HFFc6 (cell line): ENCODE measurements around the gene KCNQ1. TPM values are rescaled to one million over a fixed set of nuclear protein-coding genes. Genes with fewer than 3 reads are reported as not detected.

Experiments used
- DNase-seq: peaks from one replicate; pipeline ENCODE4 v3.0.0-alpha.2; 2018
- H3K27ac Mint-ChIP-seq: 2 replicates; pipeline ENCODE4 v1.8.0; 2020; ENCODE audit warnings: mild to moderate bottlenecking, mixed read lengths
- H3K27me3 Mint-ChIP-seq: 2 replicates; pipeline ENCODE4 v1.8.0; 2021; ENCODE audit warnings: mild to moderate bottlenecking, moderate library complexity, mixed read lengths; ENCODE audit not compliant: insufficient read depth
- H3K36me3 Mint-ChIP-seq: 2 replicates; pipeline ENCODE4 v1.8.0; 2021; ENCODE audit warnings: low read depth, mixed read lengths
- H3K4me1 Mint-ChIP-seq: 2 replicates; pipeline ENCODE4 v1.8.0; 2020; ENCODE audit warnings: low read depth, mixed read lengths
- H3K4me3 Mint-ChIP-seq: 2 replicates; pipeline ENCODE4 v1.8.0; 2020; ENCODE audit warnings: mild to moderate bottlenecking, moderate library complexity, mixed read lengths
- H3K9me3 Mint-ChIP-seq: 2 replicates; pipeline ENCODE4 v1.8.0; 2020; ENCODE audit warnings: mild to moderate bottlenecking, mixed read lengths
- CTCF ChIP-seq: fragments of 200-600 bp; sonication (generic); IDR thresholded peaks from 2 replicates; pipeline ENCODE4 v1.5.0; 2021; ENCODE audit warnings: antibody characterized with exemption, mild to moderate bottlenecking
- total RNA-seq, 6 experiments: library from RNA; stranded (reverse); fragmentation: NEBNext Ultra II Directional; extraction: Animal tissue kit (Norgen Biotek cat#: 25700); gene quantifications; 2 replicates in 1 of 6; 3 replicates in 5 of 6; pipeline ENCODE4 v1.2.3, GENCODE V29; 2021

KCNQ1 gene
- total RNA-seq, 6 experiments from 2014 or later: not detected

- H3K27ac Mint-ChIP-seq: no peak overlapping the region
- peaks cover 7% of the 10 kb centered on the region; the same call in 1 of the 2 replicates for H3K9me3 Mint-ChIP-seq
- H3K4me1 Mint-ChIP-seq: peaks cover 14% of the 10 kb centered on the region
- no peak for DNase-seq
- no peak for TF ChIP-seq CTCF
- H3K36me3 Mint-ChIP-seq: no peaks in the 10 kb centered on the region
- peaks cover 39% of the 10 kb centered on the region for H3K27me3 Mint-ChIP-seq
- H3K4me3 Mint-ChIP-seq: no peak overlapping the region
Measured at GRCh38 chr11:2767801-2768200, 323.0 kb downstream of the KCNQ1 start.

- DNase-seq: peak; percentile 82
- H3K27me3 Mint-ChIP-seq: peaks cover 45% of the 10 kb centered on the region
- H3K9me3 Mint-ChIP-seq: peaks cover 7% of the 10 kb centered on the region; the same call in 1 of the 2 replicates
- H3K27ac Mint-ChIP-seq: no peak overlapping the region
- H3K4me3 Mint-ChIP-seq: no peak overlapping the region
- TF ChIP-seq CTCF: no peak
- no peaks in the 10 kb centered on the region for H3K36me3 Mint-ChIP-seq
- H3K4me1 Mint-ChIP-seq: peaks cover 17% of the 10 kb centered on the region
Measured at GRCh38 chr11:2768471-2769408, 323.9 kb downstream of the KCNQ1 start.

- Mint-ChIP-seq H3K4me3 (no peak overlapping the region), H3K27ac (no peak overlapping the region), H3K27me3 (peaks cover 48% of the 10 kb centered on the region), H3K4me1 (peaks cover 17% of the 10 kb centered on the region), H3K36me3 (no peaks in the 10 kb centered on the region), H3K9me3 (peaks cover 7% of the 10 kb centered on the region; the same call in 1 of the 2 replicates)
- DNase-seq: no peak
- TF ChIP-seq CTCF: no peak
Measured at GRCh38 chr11:2769409-2770095, 324.7 kb downstream of the KCNQ1 start.

- TF ChIP-seq CTCF: no peak
- DNase-seq: no peak
- Mint-ChIP-seq H3K27ac (no peak overlapping the region), H3K4me3 (no peak overlapping the region), H3K27me3 (peaks cover 55% of the 10 kb centered on the region), H3K4me1 (peaks cover 17% of the 10 kb centered on the region), H3K36me3 (no peaks in the 10 kb centered on the region), H3K9me3 (peaks cover 7% of the 10 kb centered on the region; the same call in 1 of the 2 replicates)
Measured at GRCh38 chr11:2770096-2770751, 325.4 kb downstream of the KCNQ1 start.

DNA sequence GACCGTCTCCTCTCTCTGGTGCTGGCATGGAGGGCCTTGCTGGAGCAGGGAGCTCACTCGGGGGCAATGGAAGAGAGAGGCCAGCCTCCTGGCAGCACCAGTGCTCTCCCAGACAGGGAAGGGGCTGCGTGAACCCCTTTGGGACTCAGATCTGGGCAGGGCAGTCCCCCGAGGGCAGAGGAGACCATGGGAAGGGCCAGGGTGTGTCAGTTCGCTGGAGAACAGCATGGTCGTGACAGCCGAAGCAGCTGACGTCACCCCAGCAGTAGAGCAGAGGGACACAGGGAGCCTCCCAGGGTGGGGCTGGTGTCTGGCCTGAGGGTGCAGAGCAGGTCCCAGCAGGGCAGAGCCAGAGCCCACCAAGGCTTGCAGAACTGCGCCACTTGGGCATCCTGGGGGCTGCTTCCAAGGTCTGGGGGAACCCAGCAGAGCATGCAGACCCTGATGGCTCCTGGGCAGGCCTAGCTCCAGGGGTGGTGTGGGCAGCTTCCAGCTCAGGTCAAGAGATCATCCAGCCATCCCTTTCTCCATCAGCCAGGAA lies 326.0 kb downstream of the KCNQ1 start:
- peaks cover 17% of the 10 kb centered on the region for H3K4me1 Mint-ChIP-seq
- H3K27me3 Mint-ChIP-seq: peaks cover 54% of the 10 kb centered on the region
- H3K27ac Mint-ChIP-seq: no peak overlapping the region
- TF ChIP-seq CTCF: no peak
- no peak overlapping the region for H3K4me3 Mint-ChIP-seq
- no peaks in the 10 kb centered on the region for H3K36me3 Mint-ChIP-seq
- H3K9me3 Mint-ChIP-seq: peaks cover 7% of the 10 kb centered on the region; the same call in 1 of the 2 replicates
- DNase-seq: no peak
